Measurements from ENCODE around the gene METAP1.
"Not testable (repeated sequence)": the region's sequence is repeated elsewhere in the genome, so short reads cannot be mapped to it uniquely, and the experiment has no call there.

Gene METAP1

GRCh38 chr4:98998551-98998950 is 3.0 kb downstream of the METAP1 start:
- DNase-seq, result no peak

DNA sequence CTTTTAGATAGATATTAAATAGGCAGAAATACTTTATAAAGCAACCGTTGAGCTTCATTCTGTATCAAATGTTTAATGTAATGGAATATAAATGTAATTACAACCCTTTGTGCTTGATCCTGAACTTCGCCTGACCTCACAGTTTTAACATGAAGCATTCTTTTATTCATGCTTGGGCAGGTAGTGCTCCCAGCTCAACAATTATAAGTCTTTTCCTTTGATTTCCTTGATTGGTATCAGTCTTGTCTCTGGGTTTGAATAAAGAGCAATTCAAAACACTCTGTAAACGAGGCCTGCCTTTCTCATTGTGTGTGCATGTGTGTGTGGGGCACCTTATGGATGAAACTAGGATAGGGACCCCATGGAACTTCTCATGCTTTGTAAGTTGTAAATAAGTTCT is 6.8 kb downstream of the METAP1 start:
- no peak for DNase-seq

GRCh38 chr4:99008051-99008450 is 12.5 kb downstream of the METAP1 start:
- DNase-seq, result no peak

DNA sequence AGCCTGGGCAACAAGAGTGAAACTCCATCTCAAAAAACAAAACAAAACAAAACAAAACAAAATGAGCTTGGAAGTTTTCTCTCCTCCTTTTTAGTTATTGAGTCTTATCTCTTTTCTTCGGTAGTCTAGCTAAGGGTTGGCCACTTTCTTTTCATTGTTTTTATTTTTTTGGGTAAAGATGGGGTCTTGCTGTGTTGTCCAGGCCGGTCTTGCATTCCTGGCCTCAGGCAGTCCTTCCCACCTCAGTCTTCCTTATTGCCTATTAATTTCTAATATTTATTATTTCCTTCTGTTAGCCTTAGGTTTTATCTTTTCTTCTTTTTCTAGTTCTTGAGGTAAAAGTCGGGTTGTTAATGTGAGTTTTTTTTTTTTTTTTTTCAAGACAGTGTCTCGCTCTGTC is 16.4 kb downstream of the METAP1 start:
- no peak for DNase-seq

- DNase-seq, result no peak
Measured at GRCh38 chr4:99013402-99013843, 17.9 kb downstream of the METAP1 start.

- no peak for DNase-seq
Measured at GRCh38 chr4:99013884-99014523, 18.5 kb downstream of the METAP1 start.

- DNase-seq, result no peak
Measured at GRCh38 chr4:99021386-99021785, 25.9 kb downstream of the METAP1 start.

DNA sequence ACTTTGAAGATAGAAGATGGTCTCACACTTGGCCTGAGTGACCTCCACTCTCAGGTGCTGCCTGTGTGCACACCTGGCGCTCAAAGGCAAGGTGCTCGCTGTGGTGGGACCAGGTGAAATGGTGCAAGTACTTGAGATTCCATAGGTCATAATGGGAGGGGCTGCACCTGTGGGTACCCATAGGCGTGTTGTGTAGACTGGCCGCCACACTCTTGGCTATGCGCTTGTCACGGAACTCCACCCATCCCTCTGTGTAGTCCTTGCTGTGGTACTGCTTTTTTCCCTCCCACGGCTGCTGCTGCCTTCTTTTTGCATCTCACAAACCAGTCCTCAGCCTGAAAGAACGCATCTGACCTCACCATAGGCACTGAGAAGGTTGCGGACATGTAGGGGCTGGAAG is 27.0 kb downstream of the METAP1 start:
- no peak for DNase-seq

GRCh38 chr4:99023800-99024251 is 28.3 kb downstream of the METAP1 start:
- not testable (repeated sequence) for DNase-seq

DNA sequence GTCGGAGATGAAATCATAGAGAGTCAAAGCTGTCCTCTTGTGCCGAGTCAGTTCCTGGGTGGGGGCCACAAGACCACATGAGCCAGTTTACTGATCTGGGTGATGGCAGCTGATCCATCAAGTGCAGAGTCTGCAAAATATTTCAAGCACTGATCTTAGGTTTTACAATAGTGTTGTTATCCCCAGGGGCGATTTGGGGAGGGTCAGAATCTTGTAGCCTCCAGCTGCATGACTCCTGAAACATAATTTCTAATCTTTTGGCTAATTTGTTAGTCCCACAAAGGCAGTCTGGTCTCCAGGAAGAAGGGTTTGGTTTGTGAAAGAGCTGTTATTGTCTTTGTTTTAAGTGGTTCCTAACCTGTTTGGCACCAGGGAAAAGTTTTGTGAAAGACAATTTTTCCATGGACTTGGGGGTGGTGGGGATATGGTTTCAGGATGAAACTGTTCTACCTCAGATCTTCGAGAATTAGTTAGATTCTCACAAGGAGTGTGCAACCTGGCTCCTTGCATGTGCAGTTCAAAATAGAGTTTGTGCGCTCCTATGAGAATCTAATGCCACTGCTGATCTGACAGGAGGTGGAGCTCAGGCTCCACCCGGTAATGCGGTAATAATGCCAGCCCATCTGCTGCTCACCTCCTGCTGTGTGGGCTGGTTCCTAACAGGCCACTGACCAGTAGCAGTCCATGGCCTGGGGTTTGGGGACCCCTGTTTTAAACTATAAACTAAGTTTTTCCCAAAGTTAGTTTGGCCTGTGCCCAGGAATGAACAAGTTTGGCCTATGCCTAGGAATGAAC is 29.2 kb downstream of the METAP1 start:
- no peak for DNase-seq

DNA sequence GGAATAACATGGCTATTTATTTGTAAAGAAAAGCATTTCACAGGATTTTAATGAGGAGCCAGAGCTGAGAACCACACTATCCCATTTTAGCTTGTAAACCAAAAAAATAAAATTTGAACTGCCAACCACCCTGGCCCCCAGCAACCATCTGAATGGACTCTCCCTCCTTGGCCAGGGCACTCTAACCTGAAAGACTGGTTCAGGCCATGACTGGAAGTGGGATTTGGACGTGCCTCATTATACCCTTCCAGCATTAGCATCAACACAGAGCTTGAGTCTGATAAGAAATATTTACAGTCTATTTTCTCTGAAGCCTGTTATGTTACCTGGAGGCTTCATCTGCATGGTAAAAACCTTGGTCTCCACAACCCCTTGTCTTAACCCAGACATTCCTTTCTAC is 30.0 kb downstream of the METAP1 start:
- DNase-seq, result no peak

GRCh38 chr4:99027304-99027703 is 31.8 kb downstream of the METAP1 start:
- DNase-seq, result no peak

DNA sequence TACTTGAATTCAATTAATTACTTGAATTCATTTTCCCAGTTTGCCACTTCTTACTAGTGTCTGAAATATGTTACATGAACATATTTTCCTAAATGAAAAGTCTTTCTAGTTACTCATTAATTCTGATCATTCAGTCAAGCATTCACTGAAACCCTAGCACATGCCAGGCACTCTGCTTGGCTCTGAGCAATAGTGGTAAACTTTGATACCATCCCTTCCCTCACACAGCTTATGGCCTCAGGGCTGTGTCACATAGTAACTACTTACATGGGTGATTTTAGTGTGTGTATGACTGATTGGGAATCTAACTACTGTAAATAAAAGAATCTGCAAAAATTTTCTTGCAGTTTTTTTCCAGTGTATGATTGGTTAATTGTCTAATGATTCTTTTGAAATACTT is 32.7 kb downstream of the METAP1 start:
- peak; percentile 62 for DNase-seq

DNA sequence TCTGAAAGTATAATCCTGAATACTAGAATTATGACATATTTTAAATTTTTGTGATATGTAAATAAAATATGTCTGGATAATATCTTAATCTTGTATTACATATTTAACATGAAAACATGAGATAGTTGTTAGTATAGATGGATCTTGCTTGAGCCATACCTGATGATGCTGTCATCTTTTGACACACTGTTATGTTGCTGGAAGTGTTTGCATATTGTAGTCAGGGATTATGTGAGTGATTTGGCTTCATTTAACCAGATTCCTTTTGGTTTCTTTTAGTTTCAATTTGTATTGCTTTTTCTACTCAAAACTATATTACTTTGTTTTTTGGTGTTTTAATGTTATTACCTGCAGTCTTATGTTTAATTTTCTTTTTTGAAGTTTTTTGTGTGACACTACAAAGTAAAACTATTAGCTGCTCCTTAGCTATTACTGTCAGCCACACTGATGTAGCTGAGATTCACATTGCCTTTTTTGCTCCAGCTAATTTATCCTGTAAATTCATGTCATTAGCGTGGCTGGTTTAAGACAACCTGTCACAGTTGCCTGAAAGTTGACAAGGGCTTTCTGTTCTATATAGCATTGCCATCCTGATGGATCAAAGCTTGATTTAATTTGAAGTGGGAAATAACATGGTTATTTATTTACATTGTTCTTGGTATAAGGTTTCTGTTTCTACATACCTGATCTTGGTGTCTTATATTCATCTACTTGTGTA is 33.7 kb downstream of the METAP1 start:
- no peak for DNase-seq

DNA sequence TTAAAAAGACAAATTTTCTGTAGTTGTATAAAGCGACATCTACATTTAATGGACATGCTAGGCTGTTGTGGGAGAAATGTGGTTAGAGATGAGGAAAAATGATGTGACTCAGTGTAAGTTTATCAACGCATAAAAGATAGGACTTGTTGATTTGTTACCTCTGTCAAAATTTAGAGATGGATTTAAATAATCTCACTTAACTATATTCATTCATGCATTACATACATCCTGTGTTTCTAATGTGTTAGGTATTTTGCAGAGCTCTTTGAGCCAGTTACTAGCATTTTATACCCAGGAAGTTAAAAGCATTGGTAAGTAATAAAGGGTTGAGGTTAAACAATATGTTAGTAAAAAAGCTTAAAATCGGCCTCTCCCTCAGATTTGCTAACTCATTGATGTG is 34.3 kb downstream of the METAP1 start:
- DNase-seq, result no peak

DNA sequence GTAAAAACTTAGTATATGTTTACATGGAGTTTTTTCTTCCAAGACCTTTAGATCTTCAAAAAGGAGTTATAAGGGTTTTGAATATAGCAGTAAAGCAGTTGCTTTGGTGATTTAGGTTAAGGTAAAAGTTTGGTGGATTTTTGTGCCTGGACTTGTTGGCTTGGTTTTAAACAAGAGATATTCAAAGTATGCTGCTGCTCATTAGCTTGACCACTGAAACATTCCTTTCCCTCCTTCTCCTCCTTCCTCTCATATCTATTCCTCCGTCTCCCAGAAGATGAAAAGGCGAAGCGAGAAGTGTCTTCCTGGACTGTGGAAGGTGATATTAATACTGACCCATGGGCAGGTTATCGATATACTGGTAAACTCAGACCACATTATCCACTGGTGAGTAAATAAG is 38.4 kb downstream of the METAP1 start:
- peak; percentile 7 for DNase-seq

- DNase-seq, result no peak
Measured at GRCh38 chr4:99038213-99038612, 42.7 kb downstream of the METAP1 start.

DNA sequence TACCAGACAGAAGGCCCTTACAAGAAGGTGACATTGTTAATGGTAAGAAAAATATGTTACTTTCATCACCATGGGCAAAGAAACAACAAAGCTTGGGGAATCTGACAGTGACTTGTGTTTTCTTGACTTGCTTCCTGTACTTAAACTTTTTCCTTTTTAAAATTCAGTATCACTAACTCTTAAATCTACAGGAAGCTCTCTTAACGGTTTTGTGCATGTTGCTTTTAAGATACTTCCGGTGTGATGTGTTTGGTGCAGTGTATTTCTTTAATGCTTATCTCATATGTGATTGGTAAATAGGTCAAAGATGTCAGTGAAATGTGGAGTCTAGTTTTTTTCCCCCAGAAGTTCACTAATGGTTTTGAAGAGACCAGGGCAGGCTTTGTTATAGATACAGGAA is 47.8 kb downstream of the METAP1 start:
- no peak for DNase-seq

DNA sequence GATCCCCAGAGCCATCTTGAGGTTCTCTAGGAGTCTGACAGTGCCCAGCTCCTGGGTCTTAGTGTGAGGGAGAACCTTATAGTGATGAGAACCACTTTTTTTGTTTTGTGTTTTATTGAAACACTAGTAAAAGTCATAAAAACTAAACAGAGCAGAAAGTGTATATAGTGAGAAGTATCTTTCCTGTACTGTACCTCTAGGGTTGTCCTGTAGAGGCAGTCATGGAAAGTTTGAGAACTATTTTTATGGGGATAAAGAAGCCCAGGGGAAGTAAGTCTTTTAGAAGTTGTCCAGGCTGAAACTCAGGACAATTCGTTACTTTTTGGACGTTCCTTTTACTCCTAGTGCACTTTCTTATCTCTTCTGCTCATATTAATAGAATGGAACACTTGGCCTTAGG is 52.2 kb downstream of the METAP1 start:
- DNase-seq, result no peak

GRCh38 chr4:99052902-99053301 is 57.4 kb downstream of the METAP1 start:
- DNase-seq, result no peak

DNA sequence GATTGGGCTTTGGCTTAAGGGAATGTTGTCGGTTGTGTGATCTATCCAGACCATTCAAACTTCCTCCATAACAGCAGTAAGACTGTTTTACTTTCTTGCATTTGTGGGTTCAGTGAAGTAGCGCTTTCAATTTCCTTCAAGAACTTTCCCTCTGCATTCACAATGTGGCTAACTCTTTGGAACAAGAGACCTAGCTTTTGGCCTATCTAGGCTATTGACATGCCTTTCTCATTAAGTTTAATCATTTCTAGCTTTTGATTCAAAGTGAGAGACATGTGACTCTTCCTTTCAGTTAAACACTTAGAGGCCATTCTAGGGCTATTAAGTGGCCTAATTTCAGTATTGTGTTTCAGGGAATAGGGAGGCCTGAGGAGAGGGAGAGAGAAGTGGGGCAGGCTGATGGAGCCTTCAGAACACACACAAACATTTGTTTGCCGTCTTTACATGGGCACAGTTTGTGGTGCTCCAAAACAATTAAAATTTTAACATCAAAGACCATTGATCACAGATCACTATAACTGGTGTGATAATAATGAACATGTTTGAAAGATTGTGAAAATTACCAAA is 59.0 kb downstream of the METAP1 start:
- no peak for DNase-seq

DNA sequence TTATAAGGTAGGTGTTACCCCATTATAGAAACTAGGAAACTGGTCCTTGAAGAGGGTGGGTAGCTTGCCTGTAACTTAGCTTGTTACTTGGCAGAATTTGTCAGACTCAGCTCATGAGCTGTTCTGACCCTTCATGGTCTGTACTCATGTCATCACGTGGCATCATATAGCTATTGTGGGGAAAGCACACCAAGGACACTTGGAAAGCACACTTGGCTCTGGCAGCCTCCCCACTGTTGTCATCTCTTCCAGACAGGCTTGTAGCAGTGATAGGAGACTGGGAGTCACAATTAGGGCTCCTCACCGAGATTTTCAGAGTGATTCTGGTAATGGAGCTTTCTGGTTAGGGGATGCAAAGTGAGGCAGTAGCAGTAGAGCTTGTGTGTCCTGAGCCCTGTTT is 62.7 kb downstream of the METAP1 start:
- DNase-seq, result no peak

- DNase-seq, result peak; percentile 3
Measured at GRCh38 chr4:99059550-99059949, 64.0 kb downstream of the METAP1 start.
